Raji (cell line): ENCODE data around the gene BRD3OS.
A peak's percentile ranks its signal among the peaks of the same experiment; 100 is the strongest.

ENCODE experiments used
- POLR2A ChIP-seq: IDR thresholded peaks from 2 replicates; pipeline ENCODE4 v1.6.1; 2011; ENCODE audit warnings: low read depth, low read length, control low read depth; ENCODE audit not compliant: insufficient read depth

The BRD3OS gene

GRCh38 chr9:133982971-133983720 lies 42.1 kb upstream of the BRD3OS start:
- TF ChIP-seq POLR2A: no peak

- no peak for TF ChIP-seq POLR2A
Observed at GRCh38 chr9:133986061-133986460, 39.2 kb upstream of the BRD3OS start.

GRCh38 chr9:133986774-133987445 lies 38.4 kb upstream of the BRD3OS start:
- TF ChIP-seq POLR2A: no peak

GRCh38 chr9:133987446-133987788 lies 37.9 kb upstream of the BRD3OS start:
- TF ChIP-seq POLR2A: no peak

- no peak for TF ChIP-seq POLR2A
Observed at GRCh38 chr9:133987946-133988665, 37.2 kb upstream of the BRD3OS start.

- no peak for TF ChIP-seq POLR2A
Observed at GRCh38 chr9:133989625-133990365, 35.5 kb upstream of the BRD3OS start.

- no peak for TF ChIP-seq POLR2A
Observed at GRCh38 chr9:133990366-133991213, 34.7 kb upstream of the BRD3OS start.

- no peak for TF ChIP-seq POLR2A
Observed at GRCh38 chr9:133991214-133991921, 33.9 kb upstream of the BRD3OS start.

- no peak; the same call in 1 of the 2 replicates for TF ChIP-seq POLR2A
Observed at GRCh38 chr9:133991964-133992779, 33.1 kb upstream of the BRD3OS start, which contains the start of gene VAV2. Gene VAV2, minus strand, starts transcription at chr9:133992324. Its CDS starts 46 bp downstream, at chr9:133992278.

- TF ChIP-seq POLR2A: peak; percentile 48
Observed at GRCh38 chr9:133992780-133993634, 32.3 kb upstream of the BRD3OS start.

- TF ChIP-seq POLR2A: no peak
Observed at GRCh38 chr9:133993635-133994253, 31.5 kb upstream of the BRD3OS start.

- TF ChIP-seq POLR2A: no peak
Observed at GRCh38 chr9:133994353-133995011, 30.8 kb upstream of the BRD3OS start.
